AG04450 (cell line): ENCODE data around the gene EXOC7. TPM values are rescaled to one million over a fixed set of nuclear protein-coding genes. Genes with fewer than 3 reads are reported as not detected.

Experiments used
- CTCF ChIA-PET: fragments of 300-600, 350-600 bp; formaldehyde crosslinking; extraction: SDS; loops from one replicate; lab custom pipeline; 2022; ENCODE audit warnings: antibody characterized with exemption, inconsistent platforms; lab: Charles Lee
- POLR2A ChIA-PET: fragments of 350-600 bp; formaldehyde crosslinking; extraction: SDS; loops from one replicate; lab custom pipeline; 2021; ENCODE audit warnings: antibody characterized with exemption, inconsistent platforms; lab: Yijun Ruan, JAX
- DNase-seq: peaks from one replicate; pipeline ENCODE4 v3.0.0-alpha.2; 2011; ENCODE audit warnings: low read depth, low spot score
- H3K27ac ChIP-seq: one replicate; pipeline ENCODE4 v1.5.1; 2012; ENCODE audit warnings: low read depth, low read length, control low read depth
- H3K27me3 ChIP-seq: one replicate; pipeline ENCODE4 v1.6.0; 2012; ENCODE audit warnings: low read length; ENCODE audit not compliant: control insufficient read depth, insufficient read depth
- H3K4me3 ChIP-seq: 2 replicates; pipeline ENCODE4 v1.5.1; 2011; ENCODE audit warnings: mild to moderate bottlenecking, low read depth, low read length, control low read depth
- H3K9me3 ChIP-seq: 2 replicates; pipeline ENCODE4 v1.5.1; 2012; ENCODE audit warnings: low read length; ENCODE audit not compliant: control insufficient read depth, insufficient read depth
- polyA plus RNA-seq: library from polyadenylated mRNA; depleted of rRNA; stranded (reverse); fragments of >200 nt; gene quantifications from 2 replicates; pipeline ENCODE4 v1.2.3, GENCODE V29; 2011
- TF ChIP-seq, protein P1 (sequence below): IDR thresholded peaks from 2 replicates; pipeline ENCODE4 v1.5.1; 2011; ENCODE audit warnings: low read depth, low read length, control low read depth, inconsistent platforms

Gene EXOC7
- polyA plus RNA-seq, 1 experiment: 97.6 TPM

DNA sequence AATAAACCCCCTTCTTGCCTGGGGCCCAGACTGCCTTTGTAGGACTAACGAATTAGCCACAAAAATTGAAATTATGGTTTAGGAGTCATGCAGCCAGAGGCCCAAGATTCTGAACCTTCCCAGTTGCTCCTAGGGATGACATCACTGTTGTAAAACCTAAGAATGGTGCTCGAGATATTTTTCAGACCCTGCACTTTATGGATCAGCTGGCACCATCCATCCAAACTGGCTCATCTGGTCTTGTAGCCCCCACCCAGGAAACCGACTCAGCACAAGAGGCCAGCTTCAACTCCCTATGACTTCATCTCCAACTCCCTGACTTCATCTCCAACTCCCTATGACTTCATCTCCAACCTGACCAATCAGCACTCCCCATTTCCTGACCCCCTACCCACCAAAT lies 65.5 kb downstream of the EXOC7 start:
- H3K9me3 ChIP-seq: peaks cover 2% of the 10 kb centered on the region; the same call in 1 of the 2 replicates
- CTCF ChIA-PET: interaction anchor here (2.6 kb wide), 1 partner anchor 24 kb away, joined by 9 read pairs; no protein-coding TSS in a partner anchor

GRCh38 chr17:76036497-76037261 lies 66.9 kb downstream of the EXOC7 start:
- no peak for DNase-seq
- no peaks in the 10 kb centered on the region for H3K27me3 ChIP-seq
- ChIA-PET POLR2A (interaction anchor here (0.8 kb wide), 1 partner anchor 58 kb away, joined by 3 read pairs; no protein-coding TSS in a partner anchor), CTCF (interaction anchor here (2.6 kb wide), 1 partner anchor 23 kb away, joined by 9 read pairs; no protein-coding TSS in a partner anchor)
- TF ChIP-seq, protein P1, sequence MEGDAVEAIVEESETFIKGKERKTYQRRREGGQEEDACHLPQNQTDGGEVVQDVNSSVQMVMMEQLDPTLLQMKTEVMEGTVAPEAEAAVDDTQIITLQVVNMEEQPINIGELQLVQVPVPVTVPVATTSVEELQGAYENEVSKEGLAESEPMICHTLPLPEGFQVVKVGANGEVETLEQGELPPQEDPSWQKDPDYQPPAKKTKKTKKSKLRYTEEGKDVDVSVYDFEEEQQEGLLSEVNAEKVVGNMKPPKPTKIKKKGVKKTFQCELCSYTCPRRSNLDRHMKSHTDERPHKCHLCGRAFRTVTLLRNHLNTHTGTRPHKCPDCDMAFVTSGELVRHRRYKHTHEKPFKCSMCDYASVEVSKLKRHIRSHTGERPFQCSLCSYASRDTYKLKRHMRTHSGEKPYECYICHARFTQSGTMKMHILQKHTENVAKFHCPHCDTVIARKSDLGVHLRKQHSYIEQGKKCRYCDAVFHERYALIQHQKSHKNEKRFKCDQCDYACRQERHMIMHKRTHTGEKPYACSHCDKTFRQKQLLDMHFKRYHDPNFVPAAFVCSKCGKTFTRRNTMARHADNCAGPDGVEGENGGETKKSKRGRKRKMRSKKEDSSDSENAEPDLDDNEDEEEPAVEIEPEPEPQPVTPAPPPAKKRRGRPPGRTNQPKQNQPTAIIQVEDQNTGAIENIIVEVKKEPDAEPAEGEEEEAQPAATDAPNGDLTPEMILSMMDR: no peak
- H3K4me3 ChIP-seq: no peak overlapping the region
- no peak overlapping the region for H3K27ac ChIP-seq
- H3K9me3 ChIP-seq: peaks cover 6% of the 10 kb centered on the region; the same call in 1 of the 2 replicates

More for the DNA sequence above, 65.5 kb downstream of the EXOC7 start:
- H3K4me3 ChIP-seq: no peak overlapping the region
- POLR2A ChIA-PET: no interaction called here
- no peak overlapping the region for H3K27ac ChIP-seq
- DNase-seq: no peak
- TF ChIP-seq, protein P1: no peak
- no peaks in the 10 kb centered on the region for H3K27me3 ChIP-seq

GRCh38 chr17:76034428-76035350 lies 68.9 kb downstream of the EXOC7 start:
- H3K27me3 ChIP-seq: no peaks in the 10 kb centered on the region
- CTCF ChIA-PET: interaction anchor here (0.5 kb wide), 1 partner anchor 518 kb away, joined by 3 read pairs; no protein-coding TSS in a partner anchor
- POLR2A ChIA-PET: no interaction called here
- H3K27ac ChIP-seq: no peak overlapping the region
- no peak for DNase-seq
- H3K4me3 ChIP-seq: no peak overlapping the region
- peaks cover 6% of the 10 kb centered on the region; the same call in 1 of the 2 replicates for H3K9me3 ChIP-seq
- TF ChIP-seq, protein P1: no peak

- DNase-seq: no peak
- H3K4me3 ChIP-seq: no peak overlapping the region
- ChIA-PET POLR2A (interaction anchor here (0.7 kb wide), 1 partner anchor 351 kb away, joined by 4 read pairs; no protein-coding TSS in a partner anchor), CTCF (interaction anchor here (1.3 kb wide), 1 partner anchor 31 kb away, joined by 4 read pairs; no protein-coding TSS in a partner anchor)
- no peak overlapping the region for H3K27ac ChIP-seq
- peaks cover 6% of the 10 kb centered on the region; the same call in 1 of the 2 replicates for H3K9me3 ChIP-seq
- TF ChIP-seq, protein P1: no peak
- no peaks in the 10 kb centered on the region for H3K27me3 ChIP-seq
These were observed 70.4 kb downstream of the EXOC7 start for GRCh38 chr17:76033139-76033538.
